HFFc6 (cell line): Measurements from ENCODE around the gene TAF3. TPM values are rescaled to one million over a fixed set of nuclear protein-coding genes. Genes with fewer than 3 reads are reported as not detected.

Experiments used
- DNase-seq: peaks from one replicate; pipeline ENCODE4 v3.0.0-alpha.2; 2018
- H3K27ac Mint-ChIP-seq: 2 replicates; pipeline ENCODE4 v1.8.0; 2020; ENCODE audit warnings: mild to moderate bottlenecking, mixed read lengths
- H3K27me3 Mint-ChIP-seq: 2 replicates; pipeline ENCODE4 v1.8.0; 2021; ENCODE audit warnings: mild to moderate bottlenecking, moderate library complexity, mixed read lengths; ENCODE audit not compliant: insufficient read depth
- H3K36me3 Mint-ChIP-seq: 2 replicates; pipeline ENCODE4 v1.8.0; 2021; ENCODE audit warnings: low read depth, mixed read lengths
- H3K4me1 Mint-ChIP-seq: 2 replicates; pipeline ENCODE4 v1.8.0; 2020; ENCODE audit warnings: low read depth, mixed read lengths
- H3K4me3 Mint-ChIP-seq: 2 replicates; pipeline ENCODE4 v1.8.0; 2020; ENCODE audit warnings: mild to moderate bottlenecking, moderate library complexity, mixed read lengths
- H3K9me3 Mint-ChIP-seq: 2 replicates; pipeline ENCODE4 v1.8.0; 2020; ENCODE audit warnings: mild to moderate bottlenecking, mixed read lengths
- CTCF ChIP-seq: fragments of 200-600 bp; sonication (generic); IDR thresholded peaks from 2 replicates; pipeline ENCODE4 v1.5.0; 2021; ENCODE audit warnings: antibody characterized with exemption, mild to moderate bottlenecking
- total RNA-seq, 6 experiments: library from RNA; stranded (reverse); fragmentation: NEBNext Ultra II Directional; extraction: Animal tissue kit (Norgen Biotek cat#: 25700); gene quantifications; 2 replicates in 1 of 6; 3 replicates in 5 of 6; pipeline ENCODE4 v1.2.3, GENCODE V29; 2021

TAF3 gene
- total RNA-seq, 6 experiments from 2014 or later, result 8.1 to 11.3 (median 9.7) TPM

GRCh38 chr10:7962592-7962991, 144.3 kb downstream of the TAF3 start:
- Mint-ChIP-seq H3K27me3 (no peaks in the 10 kb centered on the region), H3K27ac (no peak overlapping the region), H3K4me1 (peaks cover under 1% of the 10 kb centered on the region; the same call in 1 of the 2 replicates), H3K4me3 (no peak overlapping the region), H3K36me3 (peaks cover 17% of the 10 kb centered on the region), H3K9me3 (no peaks in the 10 kb centered on the region)
- DNase-seq, result no peak
- TF ChIP-seq CTCF, result no peak

- H3K36me3 Mint-ChIP-seq, result peaks cover 17% of the 10 kb centered on the region
- TF ChIP-seq CTCF, result no peak
These were observed 147.2 kb downstream of the TAF3 start for GRCh38 chr10:7965457-7965856.

GRCh38 chr10:7967035-7967434, 148.7 kb downstream of the TAF3 start:
- Mint-ChIP-seq H3K36me3 (peaks cover 17% of the 10 kb centered on the region), H3K27ac (no peak overlapping the region), H3K4me3 (no peak overlapping the region), H3K9me3 (no peaks in the 10 kb centered on the region), H3K4me1 (peaks cover 4% of the 10 kb centered on the region; the same call in 1 of the 2 replicates), H3K27me3 (no peaks in the 10 kb centered on the region; the same call in 1 of the 2 replicates)
- no peak for TF ChIP-seq CTCF
- no peak for DNase-seq

More at GRCh38 chr10:7965457-7965856, 147.2 kb downstream of the TAF3 start:
- Mint-ChIP-seq H3K27me3 (no peaks in the 10 kb centered on the region; the same call in 1 of the 2 replicates), H3K9me3 (no peaks in the 10 kb centered on the region), H3K4me1 (no peaks in the 10 kb centered on the region), H3K27ac (no peak overlapping the region), H3K4me3 (no peak overlapping the region)
- DNase-seq, result no peak

GRCh38 chr10:7968510-7969112, 150.3 kb downstream of the TAF3 start:
- peaks cover 17% of the 10 kb centered on the region for H3K36me3 Mint-ChIP-seq
- H3K27me3 Mint-ChIP-seq, result no peaks in the 10 kb centered on the region; the same call in 1 of the 2 replicates
- H3K9me3 Mint-ChIP-seq, result no peaks in the 10 kb centered on the region
- H3K4me1 Mint-ChIP-seq, result peaks cover 5% of the 10 kb centered on the region; the same call in 1 of the 2 replicates
- no peak overlapping the region for H3K27ac Mint-ChIP-seq
- no peak for DNase-seq
- TF ChIP-seq CTCF, result no peak
- H3K4me3 Mint-ChIP-seq, result no peak overlapping the region

- H3K27me3 Mint-ChIP-seq, result no peaks in the 10 kb centered on the region; the same call in 1 of the 2 replicates
- no peak for DNase-seq
- no peaks in the 10 kb centered on the region for H3K9me3 Mint-ChIP-seq
- no peak overlapping the region for H3K27ac Mint-ChIP-seq
- no peak for TF ChIP-seq CTCF
- no peak overlapping the region for H3K4me3 Mint-ChIP-seq
- H3K36me3 Mint-ChIP-seq, result peaks cover 13% of the 10 kb centered on the region
- H3K4me1 Mint-ChIP-seq, result peaks cover 5% of the 10 kb centered on the region; the same call in 1 of the 2 replicates
These were observed 151.3 kb downstream of the TAF3 start for GRCh38 chr10:7969623-7970022.
